Naive B cell (primary cell): ENCODE measurements around the gene DZIP1. TPM values are rescaled to one million over a fixed set of nuclear protein-coding genes. Genes with fewer than 3 reads are reported as not detected.
"Not testable (repeated sequence)": the region's sequence is repeated elsewhere in the genome, so short reads cannot be mapped to it uniquely, and the experiment has no call there.

Source experiments
- ATAC-seq, 2 donors: fragments of 150-1000 bp; cut with Tn5 transposase; 2 replicates each; pipeline ENCODE4 v1.10.0; 2021; ENCODE audit warnings: low read depth in 2 of 2, mild to moderate bottlenecking in 2 of 2, moderate library complexity in 2 of 2
- DNase-seq: peaks from one replicate; pipeline ENCODE4 v3.0.0; 2022
- H3K27ac Mint-ChIP-seq, 6 donors: one replicate each; pipeline ENCODE4 v1.8.0; 2020 to 2022; ENCODE audit warnings: mild to moderate bottlenecking in 6 of 6, mixed read lengths in 6 of 6, moderate library complexity in 5 of 6, inconsistent platforms in 2 of 6
- H3K27me3 Mint-ChIP-seq, 3 donors: one replicate each; pipeline ENCODE4 v1.8.0; 2021 to 2022; ENCODE audit warnings: mixed read lengths in 3 of 3, mild to moderate bottlenecking in 1 of 3
- H3K36me3 Mint-ChIP-seq, 2 donors: one replicate each; pipeline ENCODE4 v1.8.0; 2020 to 2022; ENCODE audit warnings: mixed read lengths in 2 of 2, inconsistent platforms in 1 of 2, mild to moderate bottlenecking in 1 of 2
- H3K4me1 Mint-ChIP-seq, 3 donors: one replicate each; pipeline ENCODE4 v1.8.0; 2020 to 2022; ENCODE audit warnings: mixed read lengths in 3 of 3, inconsistent platforms in 1 of 3, mild to moderate bottlenecking in 1 of 3, moderate library complexity in 1 of 3
- H3K4me3 Mint-ChIP-seq, 8 donors: one replicate each; pipeline ENCODE4 v1.8.0; 2020 to 2022; ENCODE audit warnings: mild to moderate bottlenecking in 8 of 8, mixed read lengths in 8 of 8, moderate library complexity in 8 of 8, inconsistent platforms in 2 of 8
- H3K9me3 Mint-ChIP-seq, 7 donors: one replicate each; pipeline ENCODE4 v1.8.0; 2020 to 2022; ENCODE audit warnings: mixed read lengths in 7 of 7, mild to moderate bottlenecking in 5 of 7, inconsistent platforms in 2 of 7, moderate library complexity in 1 of 7
- polyA plus RNA-seq, 6 donors: library from polyadenylated mRNA; unstranded; fragments of 300-500 nt; fragmentation: Illumina TruSeq; gene quantifications; one replicate each; pipeline ENCODE4 v1.2.3, GENCODE V29; 2021; ENCODE audit warnings: low read depth in 6 of 6

DZIP1 gene
- polyA plus RNA-seq, result not detected

GRCh38 chr13:95644601-95645052, at the start of gene DZIP1:
DZIP1 (minus strand) TSS chr13:95644706; CDS start chr13:95642029, 2,677 bp downstream.
- no peak for DNase-seq
- H3K9me3 Mint-ChIP-seq, result peaks cover 0 to 3% (median 0%) of the 10 kb centered on the region in 7 donors
- H3K27ac Mint-ChIP-seq, result no peak within 1 kb of the TSS

DNA sequence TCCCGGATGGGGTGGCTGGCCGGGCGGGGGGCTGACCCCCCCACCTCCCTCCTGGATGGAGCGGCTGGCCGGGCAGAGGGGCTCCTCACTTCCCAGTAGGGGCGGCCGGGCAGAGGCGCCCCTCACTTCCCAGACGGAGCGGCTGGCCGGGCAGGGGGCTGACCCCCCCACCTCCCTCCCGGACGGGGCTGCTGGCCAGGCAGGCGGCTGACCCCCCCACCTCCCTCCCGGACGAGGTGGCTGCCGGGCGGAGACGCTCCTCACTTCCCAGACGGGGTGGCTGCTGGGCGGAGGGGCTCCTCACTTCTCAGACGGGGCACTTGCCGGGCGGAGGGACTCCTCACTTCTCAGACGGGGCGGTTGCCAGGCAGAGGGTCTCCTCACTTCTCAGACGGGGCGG, 46.5 kb upstream of the DZIP1 start:
- H3K27me3 Mint-ChIP-seq, ATAC-seq, DNase-seq, H3K4me3 Mint-ChIP-seq, H3K36me3 Mint-ChIP-seq, H3K27ac Mint-ChIP-seq: not testable (repeated sequence)
- H3K9me3 Mint-ChIP-seq, result peaks cover 0 to 15% (median 7%) of the 10 kb centered on the region in 7 donors
- H3K4me1 Mint-ChIP-seq, result peaks cover 27 to 37% (median 35%) of the 10 kb centered on the region in 3 donors

More at GRCh38 chr13:95644601-95645052, at the start of gene DZIP1:
- Mint-ChIP-seq H3K36me3 (no peaks in the 10 kb centered on the region), H3K27me3 (peaks cover 34 to 56% (median 36%) of the 10 kb centered on the region in 3 donors), H3K4me3 (peak within 1 kb of the TSS; percentile 26 to 88 (median 75)), H3K4me1 (peaks cover 4 to 13% (median 5%) of the 10 kb centered on the region in 3 donors)
- ATAC-seq, result no peak

- peaks cover 9% of the 10 kb centered on the region in 2 donors for H3K36me3 Mint-ChIP-seq
- DNase-seq (no peak), ATAC-seq (no peak)
- no peaks in the 10 kb centered on the region for H3K27me3 Mint-ChIP-seq
- H3K4me3 Mint-ChIP-seq, result peak overlapping the region in 1 of 8 donors; percentile 40
- peaks cover 32 to 48% (median 43%) of the 10 kb centered on the region in 3 donors for H3K4me1 Mint-ChIP-seq
- H3K9me3 Mint-ChIP-seq, result peaks cover 0 to 19% (median 7%) of the 10 kb centered on the region in 7 donors
- H3K27ac Mint-ChIP-seq, result peak overlapping the region in 1 of 6 donors; percentile 61
Observed at GRCh38 chr13:95689582-95689926, 45.0 kb upstream of the DZIP1 start.

- not testable (repeated sequence) for H3K4me3 Mint-ChIP-seq, H3K27ac Mint-ChIP-seq, H3K36me3 Mint-ChIP-seq, DNase-seq, ATAC-seq, H3K27me3 Mint-ChIP-seq
- Mint-ChIP-seq H3K9me3 (peaks cover 0 to 19% (median 7%) of the 10 kb centered on the region in 7 donors), H3K4me1 (peaks cover 52 to 76% (median 71%) of the 10 kb centered on the region in 3 donors)
Observed at GRCh38 chr13:95684960-95685359, 40.5 kb upstream of the DZIP1 start.

- H3K27ac Mint-ChIP-seq, result peak overlapping the region in 2 of 6 donors; percentile 19 to 57
- H3K9me3 Mint-ChIP-seq, result peaks cover 0 to 19% (median 7%) of the 10 kb centered on the region in 7 donors
- H3K4me1 Mint-ChIP-seq, result peaks cover 54 to 77% (median 73%) of the 10 kb centered on the region in 3 donors
- H3K27me3 Mint-ChIP-seq, result no peaks in the 10 kb centered on the region
- peaks cover 8 to 9% of the 10 kb centered on the region in 2 donors for H3K36me3 Mint-ChIP-seq
- ATAC-seq (no peak), DNase-seq (no peak)
- no peak overlapping the region for H3K4me3 Mint-ChIP-seq
Observed at GRCh38 chr13:95684418-95684817, 39.9 kb upstream of the DZIP1 start.

DNA sequence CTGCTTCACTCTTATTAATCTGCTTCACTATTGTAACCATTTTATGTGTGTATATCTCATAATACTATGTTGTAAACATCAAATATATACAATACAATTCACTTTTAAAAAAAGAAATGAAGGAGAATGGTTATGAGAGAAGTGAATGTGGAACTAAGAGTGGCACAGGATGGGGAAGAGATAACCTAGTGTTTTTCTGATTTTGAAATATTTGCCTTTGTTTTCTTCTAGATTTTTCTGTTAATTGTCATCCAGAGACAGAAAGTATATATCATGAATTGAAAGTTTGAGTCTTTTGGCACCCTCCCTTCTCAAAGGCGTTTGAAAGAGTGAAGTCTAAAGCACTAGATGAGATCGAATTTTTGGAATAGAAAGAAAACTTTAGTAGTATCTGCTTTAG, 35.2 kb upstream of the DZIP1 start:
- peaks cover 58 to 80% (median 69%) of the 10 kb centered on the region in 3 donors for H3K4me1 Mint-ChIP-seq
- ATAC-seq (no peak), DNase-seq (no peak)
- no peaks in the 10 kb centered on the region for H3K36me3 Mint-ChIP-seq
- no peaks in the 10 kb centered on the region for H3K9me3 Mint-ChIP-seq
- H3K27me3 Mint-ChIP-seq, result no peaks in the 10 kb centered on the region
- peak overlapping the region in 3 of 6 donors; percentile 27 to 44 (median 32) for H3K27ac Mint-ChIP-seq
- H3K4me3 Mint-ChIP-seq, result peak overlapping the region in 2 of 8 donors; percentile 1 to 99

GRCh38 chr13:95678967-95679366, 34.5 kb upstream of the DZIP1 start:
- no peak for DNase-seq
- H3K9me3 Mint-ChIP-seq, result no peaks in the 10 kb centered on the region
- peak overlapping the region in 3 of 6 donors; percentile 19 to 67 (median 38) for H3K27ac Mint-ChIP-seq
- peak overlapping the region in 6 of 8 donors; percentile 91 to 99 (median 96) for H3K4me3 Mint-ChIP-seq
- H3K4me1 Mint-ChIP-seq, result peaks cover 52 to 74% (median 64%) of the 10 kb centered on the region in 3 donors
- no peaks in the 10 kb centered on the region for H3K27me3 Mint-ChIP-seq
- H3K36me3 Mint-ChIP-seq, result peaks cover 0 to 2% of the 10 kb centered on the region in 2 donors
- no peak for ATAC-seq

DNA sequence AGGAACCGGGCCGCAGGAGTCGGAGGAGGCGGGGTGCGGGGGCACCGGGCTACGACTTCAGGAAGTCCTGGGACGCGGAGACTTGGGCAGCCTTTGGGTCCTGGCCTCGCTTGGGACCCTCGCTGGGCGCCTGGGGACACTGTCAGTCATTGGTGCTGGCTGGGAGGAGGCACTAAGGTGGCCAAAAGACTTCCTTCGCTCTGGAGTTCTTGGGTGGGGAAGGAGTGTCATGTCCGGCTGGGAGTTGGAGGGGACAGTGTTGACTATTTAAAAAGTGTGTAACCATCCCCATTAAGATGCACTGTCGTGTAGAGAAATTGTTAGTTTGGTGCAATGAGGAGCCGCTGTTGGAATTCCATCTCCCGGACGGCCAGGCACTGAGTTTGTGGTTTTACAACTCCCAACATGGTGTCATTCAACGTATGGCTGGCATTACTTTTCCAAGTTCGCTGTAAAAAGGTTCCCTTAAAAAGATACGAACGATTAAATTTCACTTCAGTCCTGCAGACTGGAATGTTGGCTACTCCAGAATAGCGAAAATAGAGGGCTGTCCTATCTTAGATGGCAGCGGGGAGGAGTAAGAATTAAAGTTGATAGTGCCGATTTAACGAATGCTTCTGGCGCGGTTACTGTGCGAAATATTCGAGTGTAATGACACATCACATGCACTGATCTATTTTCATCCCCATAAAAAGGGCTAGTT, 33.2 kb upstream of the DZIP1 start:
- Mint-ChIP-seq H3K4me1 (peaks cover 46 to 67% (median 63%) of the 10 kb centered on the region in 3 donors), H3K4me3 (peak overlapping the region; percentile 91 to 99 (median 96)), H3K9me3 (peaks cover 0 to 8% (median 2%) of the 10 kb centered on the region in 7 donors), H3K27ac (peak overlapping the region; percentile 30 to 98 (median 90)), H3K36me3 (peaks cover 0 to 7% of the 10 kb centered on the region in 2 donors), H3K27me3 (no peaks in the 10 kb centered on the region)
- ATAC-seq, result no peak
- no peak for DNase-seq

DNA sequence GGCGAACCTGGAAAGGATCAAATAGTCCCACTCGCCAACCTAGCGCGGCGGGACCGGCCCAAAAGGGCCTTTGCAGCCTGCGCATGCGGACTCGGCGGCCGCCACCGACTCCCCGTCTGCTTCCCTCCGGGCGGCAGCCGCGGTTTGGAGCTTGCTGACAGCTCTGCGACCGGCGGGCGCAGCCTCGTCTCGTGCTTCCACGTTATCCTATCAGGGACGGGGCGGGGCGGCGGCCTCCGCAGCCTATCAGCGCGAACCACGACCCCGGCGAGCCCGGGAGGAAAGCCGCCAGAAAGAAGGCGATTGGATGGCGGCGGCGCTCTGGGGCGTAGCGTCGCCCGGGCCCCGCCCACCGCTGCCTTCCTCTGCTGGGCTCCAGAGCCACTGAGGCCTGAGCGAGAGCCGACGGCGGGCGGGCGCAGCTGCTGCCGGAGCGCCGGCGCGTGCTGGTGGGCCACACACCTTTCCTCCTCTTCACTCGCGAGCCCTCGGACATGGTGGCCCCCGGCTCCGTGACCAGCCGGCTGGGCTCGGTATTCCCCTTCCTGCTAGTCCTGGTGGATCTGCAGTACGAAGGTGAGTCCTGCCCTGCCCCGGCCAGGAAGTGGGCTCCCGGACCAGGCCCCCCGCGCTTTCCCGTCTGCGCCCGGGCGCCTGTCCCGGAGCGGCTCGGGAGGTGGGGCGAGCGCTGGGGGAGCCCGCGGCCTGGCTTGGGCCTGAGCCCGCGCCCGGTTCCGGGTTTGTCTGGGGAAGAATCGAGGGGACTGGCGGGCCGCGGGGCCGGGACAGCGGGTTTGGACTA, 32.5 kb upstream of the DZIP1 start, which contains the start of gene DNAJC3:
Gene DNAJC3, plus strand, starts transcription at position 378 of the 802 bp plus-strand sequence. Its CDS starts 117 bp downstream, at position 495.
- ATAC-seq, result peak; percentile 91 to 93

DNA sequence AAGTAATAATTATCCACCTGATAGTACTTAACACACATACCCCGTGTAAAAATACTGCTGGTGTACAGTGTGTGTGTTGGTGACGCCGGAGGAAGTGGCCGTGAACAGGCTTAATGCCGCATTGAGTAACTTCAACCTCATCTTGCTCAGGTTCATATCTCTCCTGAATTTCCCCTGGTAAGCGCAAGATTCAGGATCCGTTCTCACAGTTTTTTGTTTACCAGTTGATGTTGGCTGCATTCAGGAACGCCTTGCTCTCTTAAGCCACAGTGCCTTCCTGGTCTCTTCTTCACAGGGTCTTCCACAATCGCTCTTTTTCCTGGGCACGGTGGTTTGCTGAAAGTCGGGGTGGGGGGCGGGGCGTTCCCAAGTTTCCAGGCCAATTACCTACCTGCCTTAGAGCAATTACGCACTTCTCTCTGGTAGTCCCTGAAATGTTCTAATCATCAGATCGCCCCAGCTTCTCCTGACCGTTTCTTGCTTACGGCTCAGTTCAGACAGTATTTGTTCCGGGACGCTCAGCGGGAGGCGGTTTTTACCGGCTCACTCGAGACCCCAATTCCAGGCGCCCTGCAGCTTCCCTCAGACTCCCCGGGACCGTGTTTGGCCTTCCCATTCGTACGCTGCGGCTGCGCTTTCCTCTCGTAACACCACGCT, 31.7 kb upstream of the DZIP1 start:
- H3K4me3 Mint-ChIP-seq, result peak overlapping the region; percentile 91 to 99 (median 96)
- H3K27me3 Mint-ChIP-seq, result no peaks in the 10 kb centered on the region
- peaks cover 41 to 55% (median 49%) of the 10 kb centered on the region in 3 donors for H3K4me1 Mint-ChIP-seq
- H3K36me3 Mint-ChIP-seq, result peaks cover 4 to 10% of the 10 kb centered on the region in 2 donors
- no peak for ATAC-seq
- peaks cover 1 to 16% (median 5%) of the 10 kb centered on the region in 7 donors for H3K9me3 Mint-ChIP-seq
- DNase-seq, result no peak
- peak overlapping the region; percentile 80 to 99 (median 94) for H3K27ac Mint-ChIP-seq

More for the DNA sequence above, 32.5 kb upstream of the DZIP1 start, which contains the start of gene DNAJC3:
- Mint-ChIP-seq H3K4me3 (peak within 1 kb of the TSS; percentile 91 to 99 (median 96)), H3K27ac (peak within 1 kb of the TSS; percentile 80 to 99 (median 95)), H3K4me1 (peaks cover 46 to 62% (median 57%) of the 10 kb centered on the region in 3 donors), H3K9me3 (peaks cover 0 to 12% (median 5%) of the 10 kb centered on the region in 7 donors), H3K27me3 (no peaks in the 10 kb centered on the region), H3K36me3 (peaks cover 3 to 7% of the 10 kb centered on the region in 2 donors)
- peak; percentile 99 for DNase-seq

- H3K36me3 Mint-ChIP-seq, result peaks cover 4 to 46% of the 10 kb centered on the region in 2 donors
- H3K27me3 Mint-ChIP-seq, result peaks cover 0 to 17% (median 10%) of the 10 kb centered on the region in 3 donors
- peaks cover 13 to 21% (median 14%) of the 10 kb centered on the region in 3 donors for H3K4me1 Mint-ChIP-seq
- no peak overlapping the region for H3K27ac Mint-ChIP-seq
- H3K4me3 Mint-ChIP-seq, result no peak overlapping the region
- H3K9me3 Mint-ChIP-seq, result peaks cover 24 to 56% (median 42%) of the 10 kb centered on the region in 7 donors
- DNase-seq, result no peak
- ATAC-seq, result no peak
Observed at GRCh38 chr13:95671597-95671996, 27.1 kb upstream of the DZIP1 start.

- not testable (repeated sequence) for ATAC-seq, H3K4me1 Mint-ChIP-seq, H3K4me3 Mint-ChIP-seq, DNase-seq, H3K27ac Mint-ChIP-seq
- H3K27me3 Mint-ChIP-seq, result peaks cover 16 to 30% (median 16%) of the 10 kb centered on the region in 3 donors
- peaks cover 21 to 42% of the 10 kb centered on the region in 2 donors for H3K36me3 Mint-ChIP-seq
- peaks cover 32 to 87% (median 64%) of the 10 kb centered on the region in 7 donors for H3K9me3 Mint-ChIP-seq
Observed at GRCh38 chr13:95667235-95667634, 22.7 kb upstream of the DZIP1 start.
